ENCODE measurements around the gene BTBD2.

BTBD2 gene

GRCh38 chr19:2050991-2051772 is 35.7 kb upstream of the BTBD2 start, which contains the start of gene MKNK2:
Gene MKNK2 (minus strand): TSS chr19:2051244. CDS start chr19:2050851, 393 bp downstream.
- DNase-seq (ENCODE audit: low read depth in 2 of 2): peak; percentile 90 to 96

DNA sequence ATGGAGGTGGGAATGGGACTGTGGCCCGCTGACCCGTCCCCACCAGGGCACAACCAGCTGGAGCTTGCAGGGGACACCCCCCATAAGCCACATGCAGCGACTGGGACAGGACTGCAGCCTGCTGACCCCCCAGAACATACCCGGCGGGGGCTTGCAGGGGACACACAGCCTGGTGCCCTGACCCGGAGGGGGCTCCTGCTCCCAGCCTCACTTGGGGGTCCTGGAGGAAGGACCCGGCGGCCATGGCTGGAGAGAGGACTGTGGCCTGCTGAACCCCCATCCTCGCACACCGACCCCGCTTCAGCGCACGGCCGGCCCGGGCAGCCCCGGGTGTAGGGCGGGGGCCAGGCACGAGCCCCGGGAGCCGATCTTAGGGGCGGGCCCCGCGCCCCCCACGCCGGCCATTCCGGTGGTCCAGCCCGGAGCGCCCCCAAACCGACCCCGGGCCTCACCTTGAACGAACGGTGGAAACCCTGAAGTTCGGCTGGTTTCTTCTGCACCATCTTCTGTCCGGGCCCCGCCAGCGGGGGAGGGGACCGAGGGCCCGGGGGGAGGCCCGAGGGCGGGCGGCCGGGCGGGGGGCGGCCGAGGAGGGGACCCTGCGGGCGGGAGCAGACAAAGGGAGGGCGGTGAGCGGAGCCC is 35.0 kb upstream of the BTBD2 start:
- DNase-seq (ENCODE audit: low read depth in 2 of 2): no peak

DNA sequence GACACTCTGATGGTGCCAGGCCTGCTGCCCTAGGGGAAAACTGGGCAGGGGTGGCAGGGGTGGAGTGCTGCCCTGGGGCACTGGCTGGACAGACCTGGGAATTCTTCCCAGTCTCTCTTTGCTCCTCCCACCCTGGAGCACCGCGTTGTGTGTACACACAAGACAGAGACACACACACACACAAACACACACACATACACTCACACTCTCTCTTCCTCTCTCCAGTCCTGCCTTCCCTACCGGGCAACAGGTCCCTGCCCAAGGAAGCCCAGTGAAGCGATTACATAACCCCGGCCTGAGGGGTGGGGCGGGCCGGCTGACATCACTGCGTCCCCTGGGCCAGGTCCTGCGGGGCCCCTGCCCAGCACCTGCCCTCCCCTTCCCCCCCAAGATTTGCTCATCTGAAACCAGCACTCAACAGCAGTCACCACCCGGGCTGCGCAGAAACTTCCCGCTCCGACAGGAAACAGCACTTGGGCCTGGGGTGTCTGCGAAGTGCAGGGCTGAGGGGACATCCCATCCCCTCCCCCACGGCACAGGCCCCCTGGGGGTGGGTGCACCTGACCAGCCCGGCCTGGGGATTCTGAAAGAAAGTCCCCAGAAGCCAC is 34.3 kb upstream of the BTBD2 start:
- peak in 1 of 2 donors; percentile 45 for DNase-seq (ENCODE audit: low read depth in 2 of 2)

DNA sequence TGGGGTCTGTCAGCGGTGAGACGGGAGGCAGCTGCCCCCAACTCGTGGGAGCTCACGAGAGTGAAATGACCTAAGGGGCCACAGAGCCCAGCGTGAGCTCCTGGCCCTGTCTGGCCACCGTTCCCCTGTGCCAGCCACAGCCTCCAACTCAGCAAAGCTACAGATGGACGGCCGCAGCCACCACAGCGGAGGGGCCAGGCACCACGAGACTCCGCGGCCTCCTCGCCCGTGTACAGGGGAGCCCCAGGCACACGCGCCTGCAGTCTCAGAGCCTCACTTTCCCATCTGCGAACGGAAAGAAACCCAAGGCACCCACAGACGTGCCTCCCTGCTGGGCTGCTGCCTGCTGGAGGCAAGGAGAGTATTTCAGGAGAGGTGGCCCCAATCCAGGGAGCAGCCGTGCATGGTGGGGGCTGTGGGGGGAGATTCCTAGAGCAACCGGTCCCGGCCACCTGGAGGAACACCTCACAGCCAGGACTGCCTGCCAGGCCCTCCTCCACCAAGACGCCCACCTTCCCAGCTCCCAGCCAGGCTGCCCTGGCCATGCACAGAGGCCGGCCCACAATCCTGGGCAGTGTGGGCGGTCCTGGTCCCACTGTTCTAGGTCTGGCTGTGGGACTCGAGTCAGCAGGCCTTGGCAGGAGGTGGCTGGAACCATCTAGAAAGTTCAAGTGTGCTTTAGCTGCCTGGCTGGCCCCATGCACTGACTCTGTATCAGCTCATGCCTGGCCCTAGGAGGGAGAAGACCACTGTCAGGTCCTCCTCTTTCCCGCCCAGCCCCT is 33.6 kb upstream of the BTBD2 start:
- no peak for DNase-seq (ENCODE audit: low read depth in 2 of 2)

DNA sequence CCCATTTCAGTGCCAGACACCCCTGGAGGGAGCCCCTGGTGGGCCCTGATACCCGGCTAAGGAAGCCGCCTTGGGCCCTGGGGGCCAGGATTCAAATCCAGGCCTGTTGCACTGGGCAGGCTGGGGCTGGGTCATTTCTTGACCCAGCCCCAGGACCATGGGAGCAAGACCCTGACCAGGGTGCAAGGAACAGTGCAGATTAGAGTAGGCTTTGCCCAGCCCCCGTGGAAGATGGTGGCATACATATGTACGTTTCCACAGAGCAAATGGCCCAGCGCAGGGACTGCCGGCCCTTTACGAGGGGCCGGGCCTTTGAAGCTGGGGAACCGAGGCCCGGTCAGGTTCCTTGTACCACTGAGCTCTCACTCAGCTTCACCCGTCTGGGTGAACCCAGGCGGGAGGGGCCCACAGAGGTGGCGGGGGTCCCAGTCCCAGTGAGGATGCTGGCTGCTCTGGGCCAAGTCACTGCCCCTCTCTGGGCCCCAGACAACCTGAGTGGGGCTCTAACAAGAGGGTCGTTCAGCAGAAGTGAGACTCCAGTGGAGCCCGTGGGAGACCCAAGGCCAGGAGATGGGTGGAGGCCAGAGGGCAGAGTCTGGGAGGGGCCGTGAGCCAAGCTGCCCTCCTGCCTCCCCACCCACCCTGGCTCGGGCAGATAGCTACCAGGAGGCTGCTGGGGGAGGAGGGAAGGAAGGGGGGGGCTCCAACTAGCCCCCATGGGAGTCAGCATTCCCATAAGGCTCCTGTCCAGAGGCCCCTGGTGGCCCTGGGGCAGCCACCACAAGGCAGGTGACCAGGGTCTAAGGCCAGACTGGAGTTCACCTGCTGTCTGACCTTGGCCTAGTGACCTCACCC is 32.8 kb upstream of the BTBD2 start:
- DNase-seq (ENCODE audit: low read depth in 2 of 2): no peak

- no peak for DNase-seq (ENCODE audit: low read depth in 2 of 2)
Measured at GRCh38 chr19:2047449-2048103, 32.1 kb upstream of the BTBD2 start.

DNA sequence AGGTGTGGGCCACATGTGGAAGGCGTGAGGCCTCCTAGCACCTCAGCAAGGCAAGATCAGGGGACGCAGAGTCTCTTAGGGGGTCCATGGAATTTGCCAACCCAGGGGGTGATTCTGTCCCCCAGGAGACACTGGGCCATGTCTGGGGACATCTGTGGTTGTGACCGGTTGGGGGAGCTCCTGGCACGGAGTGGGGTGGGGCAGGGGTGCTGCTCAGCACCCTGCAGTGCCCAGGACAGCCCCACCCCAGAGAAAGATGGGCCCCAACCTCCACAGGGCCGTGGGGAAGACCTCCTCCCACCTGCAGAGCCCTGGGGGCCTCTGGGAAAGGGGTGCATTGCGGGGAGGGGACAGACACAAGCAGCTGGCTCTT is 31.5 kb upstream of the BTBD2 start:
- DNase-seq (ENCODE audit: low read depth in 2 of 2): no peak

GRCh38 chr19:2046046-2046907 is 30.8 kb upstream of the BTBD2 start:
- no peak for DNase-seq (ENCODE audit: low read depth in 2 of 2)

DNA sequence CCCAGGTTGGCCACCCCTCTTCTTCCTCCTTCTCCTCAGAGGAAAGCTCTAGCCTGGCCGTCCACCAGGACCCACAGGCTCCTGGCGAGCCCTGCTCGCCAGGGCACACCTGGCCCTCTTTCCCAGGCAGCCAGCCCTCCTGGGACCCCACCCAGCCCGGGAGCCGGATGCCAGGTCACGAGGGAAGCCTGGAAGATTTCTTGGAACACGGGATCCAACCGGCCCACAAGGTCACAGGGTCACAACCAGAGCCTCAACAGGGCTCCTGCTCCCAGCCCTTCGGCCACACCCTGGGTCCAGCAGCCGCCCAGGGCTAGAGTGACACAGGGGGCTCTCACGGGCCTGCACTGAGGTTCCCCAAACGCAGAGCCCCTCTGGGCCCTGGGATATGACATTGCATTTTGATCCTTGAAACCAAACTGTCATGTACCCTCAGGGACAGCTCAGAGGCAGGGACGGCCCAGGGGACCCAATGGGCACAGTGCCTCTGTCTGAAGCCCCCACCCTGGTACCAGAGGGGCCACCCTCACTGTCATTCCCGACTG is 30.1 kb upstream of the BTBD2 start:
- no peak for DNase-seq (ENCODE audit: low read depth in 2 of 2)

DNA sequence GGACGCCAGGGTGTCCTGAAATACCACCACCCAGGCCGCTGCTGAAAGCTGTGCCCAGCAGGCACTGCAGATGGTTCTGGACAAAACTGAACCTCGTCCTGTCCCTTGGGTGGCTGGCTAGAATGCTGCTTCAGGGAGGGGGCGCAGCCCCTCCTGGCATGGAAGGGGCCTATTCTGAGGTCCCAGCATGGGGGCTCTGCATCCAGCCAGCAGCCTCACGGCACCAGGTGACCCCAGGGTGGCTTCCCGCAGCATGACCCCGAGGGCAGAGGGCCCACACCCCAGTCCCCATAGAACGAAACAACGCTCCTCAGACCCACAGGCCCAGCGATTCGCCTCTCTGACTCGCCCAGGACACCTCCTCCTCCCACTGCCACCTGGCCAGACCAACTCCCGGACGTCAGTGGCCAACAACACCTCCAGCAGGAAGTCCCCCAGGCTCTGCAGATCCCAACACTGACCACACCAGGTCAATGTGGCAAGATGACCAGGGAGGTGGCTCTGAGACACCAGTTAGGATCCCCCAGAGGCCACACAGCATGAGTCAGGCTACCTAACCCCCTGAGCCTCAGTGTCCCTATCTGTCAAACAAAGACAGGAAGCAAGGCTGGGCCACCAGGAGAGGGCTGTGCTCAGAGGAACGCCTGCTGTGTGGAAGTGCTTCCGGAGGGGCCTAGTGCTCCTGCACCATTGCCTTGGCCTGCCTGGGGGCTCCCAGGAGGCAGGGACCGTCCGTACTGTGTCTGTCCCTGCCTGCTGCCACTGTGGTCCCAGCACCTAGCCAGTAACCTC is 29.4 kb upstream of the BTBD2 start:
- DNase-seq (ENCODE audit: low read depth in 2 of 2): no peak

- DNase-seq (ENCODE audit: low read depth in 2 of 2): no peak
Measured at GRCh38 chr19:2043961-2044708, 28.6 kb upstream of the BTBD2 start.

DNA sequence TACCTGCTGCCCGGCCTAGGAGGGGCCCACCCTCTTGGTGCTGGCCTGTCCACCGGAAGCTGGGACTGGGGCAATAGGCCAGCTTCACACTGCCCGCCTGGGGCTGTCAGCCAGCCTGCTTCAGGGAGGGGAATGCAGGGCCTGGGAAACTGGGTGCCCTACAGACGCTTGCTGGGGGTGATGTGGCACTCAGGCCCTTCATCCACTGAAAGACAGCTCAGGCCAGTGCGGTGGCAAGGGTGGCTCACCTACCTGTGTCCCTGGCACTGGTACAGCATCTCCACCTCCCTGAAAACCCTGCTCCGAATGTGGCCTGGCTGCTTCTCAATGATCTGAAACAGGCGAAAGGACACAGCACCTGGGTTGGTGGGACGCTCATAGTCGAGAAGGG is 27.7 kb upstream of the BTBD2 start:
- DNase-seq (ENCODE audit: low read depth in 2 of 2): no peak

- DNase-seq (ENCODE audit: low read depth in 2 of 2): no peak
Measured at GRCh38 chr19:2042485-2043250, 27.2 kb upstream of the BTBD2 start.

- DNase-seq (ENCODE audit: low read depth in 2 of 2): peak; percentile 99 to 100
Measured at GRCh38 chr19:2041683-2042484, 26.4 kb upstream of the BTBD2 start.

- no peak for DNase-seq (ENCODE audit: low read depth in 2 of 2)
Measured at GRCh38 chr19:2041433-2041682, 25.8 kb upstream of the BTBD2 start.

DNA sequence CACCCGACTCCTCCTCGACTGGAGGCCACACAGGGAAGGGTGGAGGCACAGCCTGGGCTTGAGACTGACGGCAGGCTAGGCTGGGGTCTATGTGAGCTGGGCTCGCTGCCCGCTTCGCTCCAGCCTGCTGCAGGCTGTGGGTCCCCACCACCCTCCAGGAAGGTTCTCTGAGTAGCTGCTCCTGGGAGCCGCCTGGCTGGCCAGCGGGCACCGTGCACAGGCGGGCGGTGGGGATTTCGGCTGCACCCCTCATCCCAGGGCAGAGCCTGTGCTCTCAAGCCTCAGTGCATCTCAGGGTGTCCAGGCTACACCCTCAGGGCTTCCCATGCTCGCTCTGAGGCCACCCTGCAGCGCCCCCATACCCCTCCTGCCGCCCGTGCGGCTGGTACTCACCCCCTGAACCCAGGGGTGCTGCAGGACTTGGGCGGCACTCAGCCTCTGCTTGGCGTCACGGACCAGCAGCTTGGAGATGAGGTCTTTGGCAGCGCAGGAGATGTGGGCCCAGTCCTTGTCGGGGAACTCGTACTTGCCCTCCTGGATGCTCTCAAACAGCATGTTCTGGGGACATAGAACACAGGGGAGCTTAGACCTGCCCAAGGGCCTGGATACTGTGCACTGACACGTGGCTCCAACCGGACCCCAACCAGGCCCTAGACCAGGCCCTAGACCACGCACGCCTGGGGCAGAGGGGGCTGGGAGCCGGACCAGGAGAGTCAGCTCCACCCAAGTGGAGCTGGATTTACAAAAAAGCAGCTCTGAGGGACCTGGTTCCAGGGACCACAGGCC is 25.3 kb upstream of the BTBD2 start:
- no peak for DNase-seq (ENCODE audit: low read depth in 2 of 2)
